ENCODE data around the gene PARD3B.

PARD3B gene

GRCh38 chr2:205169464-205169863 lies 624.2 kb downstream of the PARD3B start:
- no peak for DNase-seq

- DNase-seq, result no peak
Observed at GRCh38 chr2:205170399-205170798, 625.1 kb downstream of the PARD3B start.

- DNase-seq, result no peak
Observed at GRCh38 chr2:205171261-205171940, 626.1 kb downstream of the PARD3B start.

- peak; percentile 10 for DNase-seq
Observed at GRCh38 chr2:205175831-205176230, 630.6 kb downstream of the PARD3B start.

GRCh38 chr2:205176546-205176945 lies 631.3 kb downstream of the PARD3B start:
- no peak for DNase-seq

GRCh38 chr2:205177546-205177945 lies 632.3 kb downstream of the PARD3B start:
- DNase-seq, result no peak

- no peak for DNase-seq
Observed at GRCh38 chr2:205180730-205181129, 635.5 kb downstream of the PARD3B start.

GRCh38 chr2:205187731-205188130 lies 642.5 kb downstream of the PARD3B start:
- DNase-seq, result no peak

GRCh38 chr2:205188239-205189138 lies 643.2 kb downstream of the PARD3B start:
- peak; percentile 49 for DNase-seq

- no peak for DNase-seq
Observed at GRCh38 chr2:205189301-205189700, 644.0 kb downstream of the PARD3B start.

- no peak for DNase-seq
Observed at GRCh38 chr2:205190528-205190927, 645.3 kb downstream of the PARD3B start.

GRCh38 chr2:205193125-205193835 lies 648.0 kb downstream of the PARD3B start:
- no peak for DNase-seq

- no peak for DNase-seq
Observed at GRCh38 chr2:205193836-205194228, 648.6 kb downstream of the PARD3B start.

GRCh38 chr2:205197468-205198139 lies 652.3 kb downstream of the PARD3B start:
- no peak for DNase-seq

GRCh38 chr2:205198140-205198525 lies 652.9 kb downstream of the PARD3B start:
- DNase-seq, result no peak

- DNase-seq, result no peak
Observed at GRCh38 chr2:205199165-205199850, 654.0 kb downstream of the PARD3B start.

GRCh38 chr2:205210494-205210893 lies 665.2 kb downstream of the PARD3B start:
- DNase-seq, result no peak

- DNase-seq, result no peak
Observed at GRCh38 chr2:205212357-205212756, 667.1 kb downstream of the PARD3B start.

- no peak for DNase-seq
Observed at GRCh38 chr2:205216092-205216491, 670.8 kb downstream of the PARD3B start.

- DNase-seq, result no peak
Observed at GRCh38 chr2:205216580-205216979, 671.3 kb downstream of the PARD3B start.

- DNase-seq, result no peak
Observed at GRCh38 chr2:205217004-205217403, 671.7 kb downstream of the PARD3B start.

GRCh38 chr2:205218056-205218455 lies 672.8 kb downstream of the PARD3B start:
- DNase-seq, result no peak

Data from DMS 273 treated with DMSO at 0.1 percent for 48 hours (cell line).